Aorta (tissue), 5 donors: ENCODE results near the gene WFDC1. TPM values are rescaled to one million over a fixed set of nuclear protein-coding genes. Genes with fewer than 3 reads are reported as not detected.
A peak's percentile ranks its signal among the peaks of the same experiment; 100 is the strongest.
"Not testable (repeated sequence)": the region's sequence is repeated elsewhere in the genome, so short reads cannot be mapped to it uniquely, and the experiment has no call there.

Source experiments
- ATAC-seq: fragments of 200-7000 bp; cut with Tn5 transposase; one replicate; pipeline ENCODE4 v1.9.1; 2022; ENCODE audit warnings: moderate library complexity; ENCODE audit not compliant: low FRiP score
- DNase-seq, 2 donors: peaks; one replicate each; pipeline ENCODE4 v3.0.0-alpha.2; 2020
- H3K27ac ChIP-seq, 2 donors: one replicate each; pipeline ENCODE4 v1.5.1; 2013; ENCODE audit warnings: low read length in 2 of 2, mild to moderate bottlenecking in 2 of 2, moderate library complexity in 2 of 2, control low read depth in 1 of 2, inconsistent platforms in 1 of 2, low read depth in 1 of 2
- H3K27me3 ChIP-seq, 2 donors: one replicate each; pipeline ENCODE4 v1.6.1; 2013; ENCODE audit warnings: control low read depth in 1 of 2, low read length in 1 of 2, mild to moderate bottlenecking in 1 of 2, moderate library complexity in 1 of 2; ENCODE audit not compliant: insufficient read depth in 2 of 2, control insufficient read depth in 1 of 2
- H3K36me3 ChIP-seq, 2 donors: one replicate each; pipeline ENCODE4 v1.6.1; 2013; ENCODE audit warnings: control low read depth in 1 of 2, low read length in 1 of 2, mild to moderate bottlenecking in 1 of 2; ENCODE audit not compliant: insufficient read depth in 2 of 2, control insufficient read depth in 1 of 2
- H3K4me1 ChIP-seq, 2 donors: one replicate each; pipeline ENCODE4 v1.6.1; 2013; ENCODE audit warnings: low read length in 2 of 2, control low read depth in 1 of 2, mild to moderate bottlenecking in 1 of 2, moderate library complexity in 1 of 2; ENCODE audit not compliant: insufficient read depth in 2 of 2, control insufficient read depth in 1 of 2
- H3K4me3 ChIP-seq, 2 donors: one replicate each; pipeline ENCODE4 v1.5.1; 2013; ENCODE audit warnings: low read length in 2 of 2, control low read depth in 1 of 2, mild to moderate bottlenecking in 1 of 2
- H3K9me3 ChIP-seq: one replicate; pipeline ENCODE4 v1.6.1; 2013; ENCODE audit warnings: mild to moderate bottlenecking, low read length; ENCODE audit not compliant: control insufficient read depth
- WGBS, 2 donors: extraction: QIAGEN DNeasy Blood & Tissue Kit; methylation state at CpG; one replicate each; pipeline ENCODE4 v1.1.7; 2013; 5-methylcytosine and 5-hydroxymethylcytosine counted together
- intact Hi-C, 2 donors: fragments of 100-400 bp; cut with DNase I; formaldehyde crosslinking; loops; one replicate each; pipeline versions ENCODE4 v1.14.2 to v1.15.0; 2022
- polyA plus RNA-seq, 2 donors: library from polyadenylated mRNA; stranded (reverse); fragments of 200-250 nt; gene quantifications; one replicate each; pipeline ENCODE4 v1.2.3, GENCODE V29; 2013
- total RNA-seq, 2 donors: library from RNA; stranded (reverse); fragmentation: NEBNext Ultra II Directional; extraction: Animal tissue kit (Norgen Biotek cat#: 25700); gene quantifications; one replicate each; pipeline ENCODE4 v1.2.1, GENCODE V29; 2021
- donor health status: healthy with polysubstance abuse.
- donor health status: Bipolar disorder and iron deficiency.
- donor health status: DM: no; HTN: no; CAD: no.
- donor health status: DM: no; HTN: no; CAD: no.
- donor health status: DM: yes; HTN: yes; CAD: no.

Gene WFDC1
- total and polyA plus RNA-seq, 4 donors = 11.8 to 72.2 (median 28.3) TPM

- intact Hi-C loops = no loop called here
- no peaks in the 10 kb centered on the region for H3K36me3 ChIP-seq
- ATAC-seq (no peak), DNase-seq (peak in 1 of 2 donors; percentile 66)
- H3K27ac ChIP-seq = no peak overlapping the region
- WGBS, 2 donors = 69% methylated on average over 17 to 18 of the region's 18 CpGs
- no peak overlapping the region for H3K4me3 ChIP-seq
- no peaks in the 10 kb centered on the region for H3K4me1 ChIP-seq
- H3K9me3 ChIP-seq = no peaks in the 10 kb centered on the region
- H3K27me3 ChIP-seq = no peaks in the 10 kb centered on the region
Observed at GRCh38 chr16:84340325-84341040, 45.8 kb downstream of the WFDC1 start.

- WGBS, 2 donors = 86 to 89% methylated on average over 24 of the region's 24 CpGs
- ATAC-seq = no peak
- H3K36me3 ChIP-seq = no peaks in the 10 kb centered on the region
- DNase-seq = peak in 1 of 2 donors; percentile 34
- H3K27ac ChIP-seq = no peak overlapping the region
- H3K4me3 ChIP-seq = no peak overlapping the region
- no peaks in the 10 kb centered on the region for H3K9me3 ChIP-seq
- H3K27me3 ChIP-seq = no peaks in the 10 kb centered on the region
- intact Hi-C loops = no loop called here
- H3K4me1 ChIP-seq = no peaks in the 10 kb centered on the region
Observed at GRCh38 chr16:84341528-84342295, 47.0 kb downstream of the WFDC1 start.

- H3K4me1 ChIP-seq, H3K4me3 ChIP-seq, H3K9me3 ChIP-seq, intact Hi-C loops, ATAC-seq, H3K27ac ChIP-seq, H3K27me3 ChIP-seq, H3K36me3 ChIP-seq: not testable (repeated sequence)
- WGBS, 2 donors = 93% methylated on average over 10 of the region's 10 CpGs
- DNase-seq = peak in 1 of 2 donors; percentile 56
Observed at GRCh38 chr16:84343800-84344199, 49.1 kb downstream of the WFDC1 start.

GRCh38 chr16:84344781-84345180, 50.1 kb downstream of the WFDC1 start:
- H3K4me1 ChIP-seq = no peaks in the 10 kb centered on the region
- H3K27me3 ChIP-seq = no peaks in the 10 kb centered on the region
- no peak overlapping the region for H3K27ac ChIP-seq
- ATAC-seq = no peak
- WGBS, 2 donors = 83 to 87% methylated on average over 8 of the region's 8 CpGs
- H3K36me3 ChIP-seq = no peaks in the 10 kb centered on the region
- intact Hi-C loops = no loop called here
- DNase-seq = no peak
- H3K4me3 ChIP-seq = no peak overlapping the region
- no peaks in the 10 kb centered on the region for H3K9me3 ChIP-seq

- DNase-seq (no peak), ATAC-seq (no peak)
- 78 to 82% methylated on average over 9 of the region's 9 CpGs for WGBS, 2 donors
Observed at GRCh38 chr16:84347161-84347560, 52.5 kb downstream of the WFDC1 start.

GRCh38 chr16:84348386-84348888, 53.8 kb downstream of the WFDC1 start:
- Histone ChIP-seq H3K4me1 (no peaks in the 10 kb centered on the region), H3K4me3 (no peak overlapping the region), H3K36me3 (no peaks in the 10 kb centered on the region), H3K27me3 (no peaks in the 10 kb centered on the region), H3K27ac (no peak overlapping the region), H3K9me3 (no peaks in the 10 kb centered on the region)
- DNase-seq (peak in 1 of 2 donors; percentile 1), ATAC-seq (no peak)
- intact Hi-C loops = no loop called here
- WGBS, 2 donors = 51 to 53% methylated on average over 6 of the region's 6 CpGs

More at GRCh38 chr16:84347161-84347560, 52.5 kb downstream of the WFDC1 start:
- no peak overlapping the region for H3K4me3 ChIP-seq
- H3K27me3 ChIP-seq = no peaks in the 10 kb centered on the region
- no peaks in the 10 kb centered on the region for H3K36me3 ChIP-seq
- no peaks in the 10 kb centered on the region for H3K9me3 ChIP-seq
- intact Hi-C loops = no loop called here
- H3K4me1 ChIP-seq = no peaks in the 10 kb centered on the region
- no peak overlapping the region for H3K27ac ChIP-seq

- no peak overlapping the region for H3K4me3 ChIP-seq
- no peak overlapping the region for H3K27ac ChIP-seq
- 82 to 86% methylated on average over 11 of the region's 11 CpGs for WGBS, 2 donors
- ATAC-seq (no peak), DNase-seq (no peak)
- H3K4me1 ChIP-seq = no peaks in the 10 kb centered on the region
- intact Hi-C loops = no loop called here
- no peaks in the 10 kb centered on the region for H3K36me3 ChIP-seq
- no peaks in the 10 kb centered on the region for H3K27me3 ChIP-seq
- no peaks in the 10 kb centered on the region for H3K9me3 ChIP-seq
Observed at GRCh38 chr16:84349862-84350684, 55.4 kb downstream of the WFDC1 start.

- Histone ChIP-seq H3K9me3 (no peaks in the 10 kb centered on the region), H3K27ac (no peak overlapping the region), H3K27me3 (no peaks in the 10 kb centered on the region), H3K36me3 (no peaks in the 10 kb centered on the region), H3K4me1 (no peaks in the 10 kb centered on the region), H3K4me3 (no peak overlapping the region)
- intact Hi-C loops = no loop called here
- peak in 1 of 2 donors; percentile 23 for DNase-seq
- no peak for ATAC-seq
- 82 to 83% methylated on average over 16 of the region's 16 CpGs for WGBS, 2 donors
Observed at GRCh38 chr16:84350685-84351400, 56.2 kb downstream of the WFDC1 start.
